ENCODE measurements around the gene NRIP2. TPM values are rescaled to one million over a fixed set of nuclear protein-coding genes. Genes with fewer than 3 reads are reported as not detected.
"Not testable (repeated sequence)": the region's sequence is repeated elsewhere in the genome, so short reads cannot be mapped to it uniquely, and the experiment has no call there.

Gene NRIP2
- total and polyA plus RNA-seq, 4 donors = 0.10 to 1.1 (median 0.73) TPM

GRCh38 chr12:2877047-2877952 is 42.5 kb upstream of the NRIP2 start, which contains the start of the genes FOXM1 and RHNO1:
TSS of gene FOXM1 (minus strand) at chr12:2877174. CDS start at chr12:2874478, 2,696 bp downstream.
TSS of gene RHNO1 (plus strand) at chr12:2877223. CDS start at chr12:2885367, 8,144 bp downstream.
- Histone ChIP-seq H3K9me3 (ENCODE audit: control insufficient read depth in 4 of 4, insufficient read depth in 3 of 4, low read length in 3 of 4) (no peaks in the 10 kb centered on the region), H3K4me1 (ENCODE audit: control insufficient read depth in 5 of 5, insufficient read depth in 5 of 5, low read length in 5 of 5) (peaks cover 0 to 16% (median 6%) of the 10 kb centered on the region in 5 donors), H3K27ac (ENCODE audit: low read depth in 1 of 2, low read length in 1 of 2) (peak within 1 kb of the TSS; percentile 58 to 97), H3K9ac (ENCODE audit: insufficient read depth in 1 of 2, low read length in 2 of 2) (peak within 1 kb of the TSS; percentile 89 to 99), H3K4me3 (peak within 1 kb of the TSS; percentile 80), H3K36me3 (ENCODE audit: control insufficient read depth in 4 of 4, insufficient read depth in 4 of 4, low read length in 4 of 4) (peaks cover 0 to 6% (median 2%) of the 10 kb centered on the region in 4 donors), H3K27me3 (ENCODE audit: control insufficient read depth in 3 of 3, insufficient read depth in 3 of 3, low read length in 2 of 3) (no peaks in the 10 kb centered on the region)
- DNase-seq (peak; percentile 94 to 96 (median 95)), ATAC-seq (ENCODE audit: insufficient read depth, low FRiP score) (peak; percentile 89)
- 0 to 1% methylated on average over 66 to 70 of the region's 70 CpGs for WGBS, 2 donors
- TF ChIP-seq CTCF (IDR thresholded peaks at IDR 0.05; ENCODE audit: control extremely low read depth, extremely low read depth) = no peak

GRCh38 chr12:2876431-2877046 is 41.7 kb upstream of the NRIP2 start:
- 4 to 6% methylated on average over 32 to 38 of the region's 38 CpGs for WGBS, 2 donors
- no peak overlapping the region for H3K27ac ChIP-seq (ENCODE audit: low read depth in 1 of 2, low read length in 1 of 2)
- ATAC-seq (ENCODE audit: insufficient read depth, low FRiP score) = peak; percentile 25

GRCh38 chr12:2868986-2869632 is 34.3 kb upstream of the NRIP2 start:
- H3K36me3 ChIP-seq (ENCODE audit: control insufficient read depth in 4 of 4, insufficient read depth in 4 of 4, low read length in 4 of 4) = peaks cover 0 to 12% (median 0%) of the 10 kb centered on the region in 4 donors
- not testable (repeated sequence) for ATAC-seq (ENCODE audit: insufficient read depth, low FRiP score); H3K9ac ChIP-seq (ENCODE audit: insufficient read depth in 1 of 2, low read length in 2 of 2); H3K27ac ChIP-seq (ENCODE audit: low read depth in 1 of 2, low read length in 1 of 2); H3K9me3 ChIP-seq (ENCODE audit: control insufficient read depth in 4 of 4, insufficient read depth in 3 of 4, low read length in 3 of 4); H3K4me1 ChIP-seq (ENCODE audit: control insufficient read depth in 5 of 5, insufficient read depth in 5 of 5, low read length in 5 of 5); H3K4me3 ChIP-seq; DNase-seq; H3K27me3 ChIP-seq (ENCODE audit: control insufficient read depth in 3 of 3, insufficient read depth in 3 of 3, low read length in 2 of 3)
- WGBS, 2 donors = 91 to 98% methylated on average over 9 of the region's 9 CpGs

More at GRCh38 chr12:2876431-2877046, 41.7 kb upstream of the NRIP2 start:
- no peak for TF ChIP-seq CTCF (IDR thresholded peaks at IDR 0.05; ENCODE audit: control extremely low read depth, extremely low read depth)
- H3K9me3 ChIP-seq (ENCODE audit: control insufficient read depth in 4 of 4, insufficient read depth in 3 of 4, low read length in 3 of 4) = no peaks in the 10 kb centered on the region
- no peaks in the 10 kb centered on the region for H3K27me3 ChIP-seq (ENCODE audit: control insufficient read depth in 3 of 3, insufficient read depth in 3 of 3, low read length in 2 of 3)
- peak overlapping the region; percentile 32 to 37 for H3K9ac ChIP-seq (ENCODE audit: insufficient read depth in 1 of 2, low read length in 2 of 2)
- peaks cover 0 to 16% (median 6%) of the 10 kb centered on the region in 5 donors for H3K4me1 ChIP-seq (ENCODE audit: control insufficient read depth in 5 of 5, insufficient read depth in 5 of 5, low read length in 5 of 5)
- peaks cover 0 to 7% (median 3%) of the 10 kb centered on the region in 4 donors for H3K36me3 ChIP-seq (ENCODE audit: control insufficient read depth in 4 of 4, insufficient read depth in 4 of 4, low read length in 4 of 4)
- H3K4me3 ChIP-seq = peak overlapping the region; percentile 46
- DNase-seq = peak in 2 of 3 donors; percentile 14 to 22

All from lung (tissue), 12 donors.